HG03280 (cell line): ENCODE measurements around the gene BCO2.

Experiments
- ATAC-seq: cut with Tn5 transposase; IDR thresholded peaks from one replicate; pipeline ENCODE4 v1.9.1; 2021; ENCODE audit warnings: mild to moderate bottlenecking, moderate library complexity; ENCODE audit not compliant: unreplicated experiment

Gene BCO2

DNA sequence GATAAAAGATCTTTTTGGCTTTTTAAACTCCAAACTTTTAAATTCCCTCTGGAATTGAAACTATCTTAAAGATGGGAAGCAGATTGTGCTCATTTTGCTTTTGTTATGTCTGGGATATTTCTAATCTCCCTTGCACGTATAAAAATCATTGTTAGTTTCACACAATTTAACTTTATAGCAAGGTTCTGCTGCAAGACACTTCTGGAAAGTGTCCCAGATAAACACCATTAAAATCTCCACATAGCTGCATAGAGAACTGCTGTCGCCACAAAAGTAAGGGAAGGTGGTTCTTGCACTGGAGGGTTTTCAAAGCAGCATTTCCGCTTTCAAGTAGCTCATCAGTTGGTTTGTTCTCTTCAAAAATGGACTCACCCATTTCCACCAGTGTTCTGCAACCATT lies 62.7 kb downstream of the BCO2 start:
- ATAC-seq, result no peak

DNA sequence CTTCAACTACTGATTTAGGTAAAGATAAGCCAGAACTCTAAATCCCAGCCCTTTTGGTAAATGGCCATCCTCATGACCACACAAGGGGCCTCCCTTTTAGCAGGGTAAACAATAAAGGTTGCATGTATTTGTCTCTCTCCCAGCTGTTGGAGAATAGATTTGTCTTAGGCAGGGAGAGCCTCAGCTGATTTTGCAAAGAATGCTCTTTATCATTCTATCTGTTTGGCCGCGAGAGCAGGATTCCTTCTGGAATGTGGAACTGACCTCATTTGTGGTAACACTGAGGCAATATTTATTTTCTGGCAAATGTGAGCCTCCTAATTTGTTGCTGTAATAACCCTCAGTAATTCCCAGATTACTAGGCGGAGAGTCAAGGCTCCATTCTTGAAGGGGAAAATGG lies 66.2 kb downstream of the BCO2 start:
- ATAC-seq, result no peak

DNA sequence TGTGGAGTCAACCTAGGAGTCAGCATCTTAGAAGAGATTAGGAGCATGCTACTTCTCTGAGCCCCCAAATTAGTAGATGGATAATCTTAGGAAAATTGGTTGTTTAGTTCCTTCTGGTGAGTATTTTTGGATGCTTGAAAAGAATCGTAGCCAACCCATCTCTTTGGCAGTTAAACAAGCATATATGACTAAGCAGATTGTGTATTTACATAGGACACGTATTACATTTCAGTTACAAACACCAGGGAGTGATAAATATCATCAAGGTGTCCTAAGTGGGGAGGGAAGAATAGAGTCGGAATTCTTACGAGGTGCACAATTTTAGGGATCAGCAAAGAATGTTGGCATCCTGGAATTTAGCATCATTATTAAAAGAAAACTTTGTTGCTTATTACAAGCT lies 71.9 kb downstream of the BCO2 start:
- no peak for ATAC-seq

DNA sequence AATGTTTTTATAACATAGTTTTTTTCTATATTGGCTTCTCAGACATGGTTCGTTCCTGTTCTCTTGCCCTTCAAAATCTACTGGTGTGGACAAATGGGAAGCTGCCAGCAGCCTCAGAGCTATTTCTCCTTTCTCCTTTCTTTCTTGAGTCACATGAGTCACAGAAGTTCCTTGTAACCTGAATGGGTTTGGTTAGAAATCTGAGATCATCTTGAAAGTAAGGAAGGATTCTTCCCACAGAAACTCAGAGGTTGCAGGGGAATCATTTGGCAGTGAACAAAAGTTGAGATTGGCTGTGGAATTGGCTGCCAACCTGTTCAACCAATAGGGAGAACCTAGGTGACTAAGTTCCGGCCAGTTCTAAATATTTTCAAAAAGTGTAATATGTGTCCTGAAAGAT lies 72.9 kb downstream of the BCO2 start:
- ATAC-seq, result no peak

DNA sequence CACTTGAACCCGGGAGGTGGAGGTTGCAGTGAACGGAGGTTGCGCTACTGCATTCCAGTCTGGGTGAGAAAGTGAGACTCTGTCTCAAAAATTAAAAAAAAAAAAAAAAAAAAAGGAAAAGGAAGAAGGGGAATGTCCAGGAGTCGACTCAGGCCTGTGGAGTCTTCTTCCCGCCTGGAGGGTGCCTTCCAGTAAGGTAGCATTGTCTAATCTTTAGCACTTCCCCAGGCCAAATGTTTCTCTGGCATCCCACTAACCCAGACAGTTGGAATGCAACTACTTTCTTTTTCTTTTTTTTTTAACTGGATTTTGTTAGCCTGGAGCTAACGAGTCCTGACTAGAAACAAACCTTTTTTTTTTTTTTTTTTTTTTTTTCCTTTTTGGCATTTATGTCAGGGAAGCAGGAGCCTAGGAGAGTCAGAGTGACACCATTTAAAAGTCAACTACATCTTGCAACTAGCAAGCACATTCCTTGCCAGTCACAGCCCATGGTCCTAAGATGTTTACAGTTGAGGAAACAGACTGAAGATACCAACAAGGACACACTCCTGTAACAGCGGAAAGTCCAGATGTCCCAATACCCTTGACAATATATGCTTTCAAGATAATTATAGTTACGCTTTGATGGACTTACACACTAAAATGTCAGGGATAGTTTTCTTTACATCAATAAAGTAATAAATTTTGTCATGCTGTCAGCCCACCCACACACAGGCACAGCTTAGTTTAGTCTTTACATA lies 74.7 kb downstream of the BCO2 start:
- ATAC-seq, result no peak

DNA sequence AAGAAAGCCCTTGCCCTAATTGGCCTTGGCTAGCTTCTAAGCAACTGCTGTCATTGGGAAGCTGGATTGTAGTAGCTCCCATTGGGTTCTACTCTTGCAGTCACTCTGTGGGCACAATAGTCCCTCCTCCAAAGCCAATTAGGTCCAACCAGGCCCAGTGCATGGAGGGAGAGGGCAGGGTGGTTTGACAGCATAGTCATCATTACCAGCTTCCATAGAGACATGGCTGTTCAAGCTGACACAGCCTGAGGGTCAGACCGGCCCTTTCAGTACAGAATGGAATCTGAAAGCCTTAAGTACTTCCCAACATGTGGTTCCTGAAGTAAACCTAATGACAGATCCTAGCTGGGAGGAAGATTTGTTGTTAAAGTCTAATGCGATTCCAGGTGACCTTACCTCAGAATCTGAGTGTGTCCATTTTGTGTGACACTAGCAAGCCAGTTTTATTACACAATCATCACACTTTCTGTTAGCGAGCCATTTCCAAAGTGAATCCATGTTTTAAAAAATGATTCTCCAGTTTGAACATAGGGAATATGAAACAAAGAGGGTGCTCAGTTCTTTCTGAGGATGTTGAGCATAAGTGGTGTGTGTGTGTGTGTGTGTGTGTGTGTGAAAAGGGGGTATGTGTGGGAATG lies 78.4 kb downstream of the BCO2 start:
- no peak for ATAC-seq

DNA sequence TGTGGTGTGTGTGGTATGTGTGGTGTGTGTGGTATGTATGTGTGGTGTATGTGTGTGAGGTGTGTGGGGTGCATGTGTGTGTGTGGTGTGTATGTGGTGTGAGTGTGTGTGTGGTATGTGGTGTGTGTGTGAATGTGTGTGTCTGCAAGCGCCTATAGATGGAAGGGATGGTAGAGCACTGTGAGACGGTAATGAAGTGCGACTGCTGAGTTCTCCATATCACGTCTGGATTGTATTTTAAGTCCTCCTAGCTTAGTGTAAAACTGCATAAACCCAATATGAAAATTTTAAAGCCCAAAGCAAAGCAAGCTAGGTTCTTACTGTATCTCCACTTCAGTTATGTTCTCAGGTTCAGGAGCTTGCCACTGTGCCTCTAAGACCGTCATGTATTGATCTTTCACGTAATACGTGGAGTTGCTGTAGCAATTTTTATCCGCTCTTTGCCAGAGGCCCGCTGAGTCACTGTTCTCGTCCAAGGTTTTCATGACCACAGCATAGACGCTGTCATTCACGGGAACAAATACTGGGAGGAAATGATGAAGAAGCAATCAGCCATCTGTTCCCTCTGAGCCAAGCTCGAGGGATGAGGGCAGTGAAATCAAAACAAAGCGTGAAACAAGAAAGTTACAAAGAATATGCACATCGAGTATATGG lies 79.9 kb downstream of the BCO2 start:
- ATAC-seq, result no peak

DNA sequence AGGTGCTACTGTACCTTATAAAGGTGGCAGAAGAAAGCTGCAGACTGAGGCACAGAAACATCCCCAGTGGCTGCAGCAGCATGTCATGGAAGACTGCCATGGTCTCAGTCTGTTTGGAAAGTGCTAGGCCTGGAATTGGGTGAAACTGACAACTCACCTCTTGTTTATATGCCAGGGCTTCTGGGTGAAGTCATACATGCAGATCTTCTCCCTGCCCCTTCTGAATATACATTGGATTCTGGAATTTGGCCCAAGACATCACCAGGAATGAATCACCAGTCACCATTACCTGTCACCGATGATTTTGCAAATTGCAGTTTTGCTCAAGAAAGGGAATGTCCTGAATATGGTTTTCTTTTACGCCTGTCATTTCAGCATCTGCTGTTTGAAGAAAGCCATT lies 85.2 kb downstream of the BCO2 start, which contains the start of gene PLET1:
Gene PLET1, minus strand, starts transcription at position 371 of the 400 bp plus-strand sequence. Its CDS starts 271 bp downstream, at position 100.
- ATAC-seq, result no peak

DNA sequence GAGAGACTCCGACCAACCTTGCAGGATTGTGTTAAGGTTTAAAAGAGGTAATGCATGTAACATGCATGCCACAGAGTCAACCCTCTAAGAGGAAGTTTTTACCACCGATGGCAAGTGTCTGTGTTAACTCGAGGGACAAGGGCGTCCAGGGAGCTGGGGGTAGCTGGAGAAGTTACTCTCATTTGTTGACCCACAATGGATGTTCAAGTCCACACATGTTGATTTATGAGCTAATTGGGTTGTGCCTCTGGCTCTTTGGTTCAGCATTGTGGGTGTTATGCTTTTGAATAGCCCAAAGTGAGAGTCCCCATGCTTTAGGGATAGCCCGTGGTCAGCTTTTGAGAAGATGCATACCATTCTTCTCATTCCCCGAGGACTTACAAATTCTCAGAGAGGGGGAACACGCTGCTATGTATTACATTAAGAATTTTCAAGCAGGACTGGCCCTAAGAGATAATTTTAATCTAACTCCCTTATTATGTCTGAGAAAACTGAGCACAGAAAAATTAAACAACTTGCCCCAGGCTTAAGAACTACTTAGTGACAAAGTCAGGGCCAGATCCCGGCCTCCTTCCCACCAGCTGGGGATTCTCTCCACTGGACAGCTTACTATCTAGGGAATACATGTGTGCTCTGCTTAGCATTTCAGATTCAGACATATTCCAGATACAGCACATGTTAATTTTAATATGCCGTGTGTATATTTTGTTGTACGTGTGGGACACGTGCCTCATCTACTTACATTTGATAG lies 90.5 kb downstream of the BCO2 start:
- ATAC-seq, result no peak

DNA sequence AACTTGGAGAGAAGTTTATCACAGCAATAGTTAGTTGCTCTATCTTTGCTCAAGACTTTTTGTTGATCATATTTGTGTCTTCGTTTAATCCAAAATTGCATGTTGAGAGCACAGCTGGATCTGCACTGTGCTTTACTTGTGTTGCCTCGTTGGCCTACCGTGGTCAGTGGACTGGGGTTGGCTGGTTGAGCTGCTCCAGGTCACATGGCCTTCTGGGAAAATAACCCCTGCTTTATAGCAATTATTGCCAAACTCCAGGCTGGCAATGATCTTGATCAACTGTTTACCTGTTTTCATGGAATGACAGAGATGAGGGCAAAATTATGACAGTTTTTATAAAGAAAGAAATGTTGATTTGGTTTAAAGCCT lies 91.1 kb downstream of the BCO2 start:
- ATAC-seq, result no peak

DNA sequence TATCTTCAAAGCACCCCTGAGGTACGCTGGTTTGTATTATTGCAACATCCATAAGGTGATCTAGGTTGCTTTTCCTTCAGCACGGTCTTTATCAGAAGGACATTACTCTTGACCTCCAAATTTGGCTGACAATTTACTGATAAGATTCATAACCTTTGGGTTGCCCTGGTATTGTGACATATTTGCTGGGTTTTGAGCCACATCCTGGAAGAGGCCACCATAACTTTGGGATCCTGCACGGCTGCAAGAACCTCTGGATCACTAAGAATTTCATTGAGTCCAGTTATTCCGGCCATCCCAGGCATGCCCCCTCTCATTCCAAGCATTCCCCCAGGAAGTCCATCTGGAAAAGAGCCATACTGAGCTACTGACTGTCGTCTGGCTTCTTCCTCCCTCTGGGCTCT lies 91.9 kb downstream of the BCO2 start:
- ATAC-seq, result no peak

DNA sequence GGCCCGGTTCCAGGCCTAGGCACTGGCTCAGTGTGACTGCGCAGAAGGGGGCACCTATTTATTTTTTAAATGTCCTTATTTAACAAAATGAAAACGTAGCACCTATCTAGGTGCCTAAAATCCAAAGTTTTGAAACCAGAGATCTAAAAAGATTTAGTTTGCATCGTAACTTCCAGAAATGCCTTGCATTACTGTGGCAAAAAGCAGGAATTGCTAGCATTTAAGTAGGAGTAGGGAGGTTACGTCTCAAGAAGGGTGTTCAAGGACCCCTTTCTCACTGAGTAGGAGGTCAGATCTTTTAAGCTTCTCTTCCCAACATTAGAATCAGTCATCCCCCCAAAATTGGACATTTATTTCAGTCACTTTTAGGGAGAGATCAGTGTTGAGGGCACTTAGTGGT lies 93.1 kb downstream of the BCO2 start:
- ATAC-seq, result no peak
